GM18505 (cell line): ENCODE data around the gene CDH15.
"Not testable (repeated sequence)": the region's sequence is repeated elsewhere in the genome, so short reads cannot be mapped to it uniquely, and the experiment has no call there.

Source experiments
- ATAC-seq: cut with Tn5 transposase; IDR thresholded peaks from one replicate; pipeline ENCODE4 v1.9.1; 2021; ENCODE audit not compliant: unreplicated experiment
- POLR2A ChIP-seq: IDR thresholded peaks from 4 replicates; pipeline ENCODE4 v1.6.1; 2011; ENCODE audit warnings: borderline replicate concordance; ENCODE audit not compliant: insufficient read depth, insufficient read length; ENCODE audit errors: extremely low read depth

CDH15 gene

DNA sequence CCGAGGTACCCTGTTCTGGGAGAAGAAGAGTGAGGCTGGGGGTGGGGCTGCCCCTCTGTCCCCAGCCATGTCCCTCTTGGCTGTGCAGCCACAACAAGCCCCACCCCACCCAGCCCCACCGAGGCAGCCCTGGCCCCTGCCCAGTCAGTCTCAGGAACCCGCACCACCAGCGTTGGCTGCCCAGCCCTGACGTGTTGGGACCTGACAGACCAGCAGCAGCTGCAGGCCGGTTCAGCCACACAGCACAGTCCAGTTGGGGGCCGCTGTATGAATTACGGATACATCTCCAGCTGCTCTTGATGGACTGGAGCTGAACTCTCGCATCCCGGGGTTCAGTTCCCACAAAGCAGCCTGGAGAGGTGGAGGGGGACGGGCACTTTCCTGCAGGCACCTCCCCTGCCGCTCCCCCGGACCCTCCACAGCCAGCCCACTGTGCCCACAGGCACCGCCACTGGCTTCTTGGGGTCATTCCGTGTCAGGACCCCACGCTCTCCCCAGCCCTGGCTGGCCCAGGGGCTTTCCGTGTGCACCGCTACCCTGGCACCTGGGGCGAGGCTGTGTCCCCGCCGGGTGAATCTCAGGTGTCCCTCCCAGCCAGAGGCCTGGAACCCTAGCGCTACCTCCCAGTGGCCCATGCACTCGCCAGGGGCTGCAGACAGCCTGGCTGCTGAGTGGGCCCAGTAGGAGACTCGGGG, 7.1 kb downstream of the CDH15 start:
- no peak for ATAC-seq
- TF ChIP-seq POLR2A: no peak

DNA sequence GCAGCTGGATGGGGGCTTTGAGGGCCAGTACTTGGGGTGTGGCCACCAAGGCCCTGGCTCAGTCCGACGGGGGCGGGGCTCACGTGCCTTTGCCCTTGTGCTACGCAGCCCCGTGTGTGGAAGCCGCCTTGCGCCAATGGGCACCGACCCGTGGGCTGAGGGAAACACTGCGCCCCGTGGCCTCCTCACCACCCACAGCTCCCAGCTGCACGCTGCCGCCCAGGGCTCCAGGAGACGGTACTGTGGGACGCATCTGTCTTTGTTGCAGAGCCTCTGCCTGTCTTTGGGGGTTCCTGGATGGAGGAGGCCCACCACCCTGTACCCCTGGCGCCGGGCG, 7.6 kb downstream of the CDH15 start:
- no peak for TF ChIP-seq POLR2A
- ATAC-seq: no peak

GRCh38 chr16:89179656-89180315, 8.2 kb downstream of the CDH15 start:
- no peak for TF ChIP-seq POLR2A
- no peak for ATAC-seq

GRCh38 chr16:89183463-89183862, 11.9 kb downstream of the CDH15 start:
- ATAC-seq: no peak
- TF ChIP-seq POLR2A: no peak

- no peak for TF ChIP-seq POLR2A
- ATAC-seq: no peak
These were observed 12.6 kb downstream of the CDH15 start for GRCh38 chr16:89183975-89184676.

- no peak for TF ChIP-seq POLR2A
These were observed 13.1 kb downstream of the CDH15 start for GRCh38 chr16:89184677-89184932.

GRCh38 chr16:89184933-89185794, 13.6 kb downstream of the CDH15 start:
- no peak for ATAC-seq
- TF ChIP-seq POLR2A: no peak

More at GRCh38 chr16:89184677-89184932, 13.1 kb downstream of the CDH15 start:
- ATAC-seq: no peak

DNA sequence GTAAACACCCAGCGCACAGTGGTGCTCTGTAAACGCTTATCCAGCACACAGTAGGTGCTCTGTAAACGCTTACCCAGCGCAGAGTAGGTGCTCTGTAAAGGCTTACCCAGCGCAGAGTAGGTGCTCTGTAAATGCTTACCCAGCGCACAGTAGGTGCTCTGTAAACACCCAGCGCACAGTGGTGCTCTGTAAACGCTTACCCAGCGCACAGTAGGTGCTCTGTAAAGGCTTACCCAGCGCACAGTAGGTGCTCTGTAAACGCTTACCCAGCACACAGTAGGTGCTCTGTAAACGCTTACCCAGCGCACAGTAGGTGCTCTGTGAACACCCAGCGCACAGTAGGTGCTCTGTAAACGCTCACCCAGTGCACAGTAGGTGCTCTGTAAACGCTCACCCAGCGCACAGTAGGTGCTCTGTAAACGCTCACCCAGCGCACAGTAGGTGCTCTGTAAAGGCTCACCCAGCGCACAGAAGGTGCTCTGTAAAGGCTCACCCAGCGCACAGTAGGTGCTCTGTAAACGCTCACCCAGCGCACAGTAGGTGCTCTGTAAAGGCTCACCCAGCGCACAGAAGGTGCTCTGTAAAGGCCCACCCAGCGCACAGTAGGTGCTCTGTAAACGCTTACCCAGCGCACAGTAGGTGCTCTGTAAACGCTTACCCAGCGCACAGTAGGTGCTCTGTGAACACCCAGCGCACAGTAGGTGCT, 14.5 kb downstream of the CDH15 start:
- not testable (repeated sequence) for ATAC-seq

DNA sequence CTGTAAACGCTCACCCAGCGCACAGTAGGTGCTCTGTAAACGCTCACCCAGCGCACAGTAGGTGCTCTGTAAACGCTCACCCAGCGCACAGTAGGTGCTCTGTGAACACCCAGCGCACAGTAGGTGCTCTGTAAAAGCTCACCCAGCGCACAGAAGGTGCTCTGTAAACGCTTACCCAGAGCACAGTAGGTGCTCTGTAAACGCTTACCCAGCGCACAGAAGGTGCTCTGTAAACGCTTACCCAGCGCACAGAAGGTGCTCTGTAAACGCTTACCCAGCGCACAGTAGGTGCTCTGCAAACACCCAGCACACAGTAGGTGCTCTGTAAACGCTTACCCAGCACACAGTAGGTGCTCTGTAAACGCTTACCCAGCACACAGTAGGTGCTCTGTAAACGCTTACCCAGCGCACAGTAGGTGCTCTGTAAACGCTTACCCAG, 15.1 kb downstream of the CDH15 start:
- ATAC-seq: not testable (repeated sequence)

DNA sequence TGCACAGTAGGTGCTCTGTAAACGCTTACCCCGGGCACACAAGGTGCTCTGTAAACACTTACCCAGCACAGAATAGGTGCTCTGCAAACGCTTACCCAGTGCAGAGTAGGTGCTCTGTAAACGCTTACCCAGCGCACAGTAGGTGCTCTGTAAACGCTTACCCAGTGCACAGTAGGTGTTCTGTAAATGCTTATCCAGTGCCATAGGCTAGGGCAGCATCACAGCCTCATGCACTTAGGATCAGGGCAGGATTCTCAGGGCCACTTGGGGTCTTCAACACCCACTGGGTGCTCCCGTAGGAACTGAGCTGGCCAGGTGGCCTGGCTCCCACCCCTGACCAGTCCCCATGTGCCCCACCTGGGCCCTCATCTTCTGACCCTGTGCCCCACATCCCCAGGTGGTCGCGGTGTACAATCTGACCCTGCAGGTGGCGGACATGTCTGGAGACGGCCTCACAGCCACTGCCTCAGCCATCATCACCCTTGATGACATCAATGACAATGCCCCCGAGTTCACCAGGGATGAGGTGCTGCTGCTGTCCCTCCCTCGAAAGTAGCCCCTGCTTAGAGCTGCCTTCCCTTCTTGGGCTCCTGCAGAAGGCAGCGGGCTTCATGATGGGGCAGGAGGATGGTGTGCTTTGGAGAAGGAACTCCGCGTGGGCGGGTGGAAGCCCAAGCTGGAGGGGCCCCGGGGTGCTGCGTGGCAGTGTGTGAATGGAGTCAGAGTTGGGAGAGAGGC, 15.7 kb downstream of the CDH15 start:
- no peak for ATAC-seq
- no peak for TF ChIP-seq POLR2A

DNA sequence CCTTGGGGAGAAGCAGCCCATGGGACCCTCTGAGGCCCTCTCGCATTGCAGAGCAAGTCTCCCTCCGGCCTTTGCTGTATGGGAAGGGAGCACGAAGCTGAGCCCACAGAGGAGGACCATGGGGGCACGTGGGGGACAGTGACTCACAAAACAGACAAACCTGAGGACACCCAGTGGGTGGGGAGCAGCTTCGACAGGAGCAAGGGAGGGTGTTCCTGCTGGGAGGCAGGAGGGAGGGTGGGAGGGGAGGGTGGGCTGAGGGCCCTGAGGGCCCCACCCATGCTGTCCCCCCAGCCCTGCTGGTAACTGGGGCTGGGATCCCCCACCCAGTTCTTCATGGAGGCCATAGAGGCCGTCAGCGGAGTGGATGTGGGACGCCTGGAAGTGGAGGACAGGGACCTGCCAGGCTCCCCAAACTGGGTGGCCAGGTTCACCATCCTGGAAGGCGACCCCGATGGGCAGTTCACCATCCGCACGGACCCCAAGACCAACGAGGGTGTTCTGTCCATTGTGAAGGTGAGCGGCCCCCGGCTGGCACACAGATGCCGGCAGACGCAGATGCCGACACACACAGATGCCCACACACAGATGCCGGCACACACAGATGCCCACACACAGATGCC, 16.3 kb downstream of the CDH15 start:
- TF ChIP-seq POLR2A: no peak
- ATAC-seq: no peak

DNA sequence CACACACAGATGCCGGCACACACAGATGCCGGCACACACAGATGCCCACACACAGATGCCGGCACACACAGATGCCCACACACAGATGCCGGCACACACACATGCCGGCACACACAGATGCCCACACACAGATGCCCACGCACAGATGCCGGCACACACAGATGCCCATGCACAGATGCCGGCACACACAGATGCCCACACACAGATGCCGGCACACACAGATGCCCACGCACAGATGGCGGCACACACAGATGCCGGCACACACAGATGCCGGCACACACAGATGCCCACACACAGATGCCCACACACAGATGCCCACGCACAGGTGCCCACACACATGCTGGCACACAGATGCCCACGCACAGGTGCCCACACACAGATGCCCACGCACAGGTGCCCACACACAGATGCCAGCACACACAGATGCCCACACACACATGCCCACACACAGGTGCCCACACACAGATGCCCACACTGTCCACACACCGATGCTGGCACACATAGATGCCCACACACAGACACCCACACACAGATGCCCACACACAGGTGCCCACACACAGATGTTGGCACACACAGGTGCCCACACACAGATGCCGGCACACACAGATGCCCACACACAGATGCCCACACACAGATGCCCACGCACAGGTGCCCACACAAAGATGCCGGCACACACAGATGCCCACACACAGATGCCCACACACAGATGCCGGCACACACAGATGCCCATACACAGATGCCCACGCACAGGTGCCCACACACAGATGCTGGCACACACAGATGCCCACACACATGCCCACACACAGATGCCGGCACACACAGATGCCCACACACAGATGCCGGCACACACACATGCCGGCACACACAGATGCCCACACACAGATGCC, 17.2 kb downstream of the CDH15 start:
- ATAC-seq: not testable (repeated sequence)
